Measurements from ENCODE around the gene CCDC40. TPM values are rescaled to one million over a fixed set of nuclear protein-coding genes. Genes with fewer than 3 reads are reported as not detected.

The CCDC40 gene
- total and polyA plus RNA-seq, 9 of the 15 experiments (the other 6 are each of a cell fraction or from before 2014, with no cell fraction given), result 0.07 to 0.33 TPM; not detected in 7

GRCh38 chr17:80055597-80055996, 19.2 kb downstream of the CCDC40 start (continued):
- no peak for TF ChIP-seq HNRNPH1 (optimal IDR thresholded peaks at IDR 0.05; ENCODE audit: low read depth, low read length)
- no peak for TF ChIP-seq ZNF551 (CRISPR knock-in tag; IDR thresholded peaks at IDR 0.05)
- TF ChIP-seq, protein P1, sequence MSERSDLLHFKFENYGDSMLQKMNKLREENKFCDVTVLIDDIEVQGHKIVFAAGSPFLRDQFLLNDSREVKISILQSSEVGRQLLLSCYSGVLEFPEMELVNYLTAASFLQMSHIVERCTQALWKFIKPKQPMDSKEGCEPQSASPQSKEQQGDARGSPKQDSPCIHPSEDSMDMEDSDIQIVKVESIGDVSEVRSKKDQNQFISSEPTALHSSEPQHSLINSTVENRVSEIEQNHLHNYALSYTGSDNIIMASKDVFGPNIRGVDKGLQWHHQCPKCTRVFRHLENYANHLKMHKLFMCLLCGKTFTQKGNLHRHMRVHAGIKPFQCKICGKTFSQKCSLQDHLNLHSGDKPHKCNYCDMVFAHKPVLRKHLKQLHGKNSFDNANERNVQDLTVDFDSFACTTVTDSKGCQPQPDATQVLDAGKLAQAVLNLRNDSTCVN (CRISPR knock-in tag; IDR thresholded peaks at IDR 0.05), result no peak
- no peak for TF ChIP-seq RBM14 (IDR thresholded peaks at IDR 0.05; ENCODE audit: borderline replicate concordance, insufficient read depth, low read depth, low read length)
- no peak for TF ChIP-seq DDX20 (tag; IDR thresholded peaks at IDR 0.05; ENCODE audit: low read depth)

DNA sequence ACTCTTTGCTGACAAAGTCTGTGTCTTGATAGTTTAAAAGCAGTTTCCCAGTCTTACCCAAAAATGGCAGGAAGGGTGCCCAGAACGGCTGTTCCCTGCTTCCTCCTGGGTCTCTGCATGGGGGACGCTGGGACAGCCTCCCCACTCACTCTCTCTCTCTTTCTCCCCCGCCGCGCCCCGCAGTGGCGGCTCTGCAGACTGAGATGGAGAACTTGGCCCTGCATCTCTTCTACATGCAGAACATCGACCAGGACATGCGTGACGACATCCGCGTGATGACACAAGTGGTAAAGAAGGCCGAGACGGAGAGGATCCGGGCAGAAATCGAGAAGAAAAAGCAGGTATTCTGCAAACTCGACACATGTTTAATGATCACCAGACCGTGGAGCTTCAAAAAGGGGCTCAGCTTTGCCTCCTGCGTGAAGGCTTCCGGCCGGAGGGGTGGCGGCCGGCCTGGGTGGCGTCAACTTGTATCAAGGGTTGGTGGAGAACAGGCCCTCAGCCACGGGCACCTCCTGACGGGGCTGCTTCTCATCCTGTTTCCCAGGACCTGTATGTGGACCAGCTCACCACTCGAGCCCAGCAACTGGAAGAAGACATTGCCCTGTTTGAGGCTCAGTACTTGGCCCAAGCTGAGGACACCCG, 22.0 kb downstream of the CCDC40 start:
- Histone ChIP-seq H3K9me3 (replicated peaks; ENCODE audit: control insufficient read depth, insufficient read depth, low read depth, low read length) (no peaks in the 10 kb centered on the region), H2AFZ (ENCODE audit: low read depth, low read length) (no peak overlapping the region), H3K27ac (ENCODE audit: extremely low read depth, low read depth, low read length) (no peak overlapping the region), H4K20me1 (replicated peaks; ENCODE audit: control insufficient read depth, insufficient read depth, low read length) (no peaks in the 10 kb centered on the region), H3K9me1 (ENCODE audit: control insufficient read depth, insufficient read depth, low read length) (no peaks in the 10 kb centered on the region), H3K4me3 (no peak overlapping the region), H3K4me2 (ENCODE audit: insufficient read depth, low read length) (no peak overlapping the region), H3K27me3 (ENCODE audit: control insufficient read depth in 2 of 2, insufficient read depth in 2 of 2, low read length in 2 of 2) (peaks cover 35 to 55% of the 10 kb centered on the region in 2 experiments), H3K79me2 (ENCODE audit: control insufficient read depth, insufficient read depth, low read length) (no peaks in the 10 kb centered on the region), H3K9ac (ENCODE audit: insufficient read depth in 1 of 2, low read depth in 2 of 2, low read length in 2 of 2) (no peak overlapping the region; a peak in 1 of 4 replicates), H3K4me1 (replicated peaks in 1 of 2; ENCODE audit: control insufficient read depth in 2 of 2, insufficient read depth in 2 of 2, low read length in 2 of 2) (no peaks in the 10 kb centered on the region), H3K36me3 (ENCODE audit: control insufficient read depth, insufficient read depth, low read length) (no peaks in the 10 kb centered on the region)
- 10% methylated on average over 26 of the region's 28 CpGs for WGBS (ENCODE audit: insufficient coverage, low coverage, missing lambda C conversion rate)
- FAIRE-seq (no peak), DNase-seq (ENCODE audit: extremely low read depth in 1 of 4, low spot score in 3 of 4) (no peak), ATAC-seq (peak; percentile 49; the same call in 1 of the 3 replicates)
- in situ Hi-C loops (cut with MboI) (no loop called here), intact Hi-C loops (cut with micrococcal nuclease) (no loop called here)
- ChIA-PET CTCF (ENCODE audit: low intra/inter-chr PET ratio) (no interaction called here), POLR2A (interaction anchor here (0.6 to 1.0 kb wide), 5 partner anchors 35 to 1029 kb away, joined by 3 to 6 read pairs (median 4); no protein-coding TSS in a partner anchor)
- TF ChIP-seq ZNF785 (CRISPR knock-in tag; IDR thresholded peaks at IDR 0.05) (no peak), PRDM10 (IDR thresholded peaks at IDR 0.05; ENCODE audit: partially characterized antibody) (no peak), ATF3 (IDR thresholded peaks at IDR 0.05) (peak; percentile 14; the same call in 1 of the 2 replicates), ATF3 (CRISPR knock-in tag; conservative IDR thresholded peaks at IDR 0.05) (no peak)
- TF ChIP-seq, protein P2, sequence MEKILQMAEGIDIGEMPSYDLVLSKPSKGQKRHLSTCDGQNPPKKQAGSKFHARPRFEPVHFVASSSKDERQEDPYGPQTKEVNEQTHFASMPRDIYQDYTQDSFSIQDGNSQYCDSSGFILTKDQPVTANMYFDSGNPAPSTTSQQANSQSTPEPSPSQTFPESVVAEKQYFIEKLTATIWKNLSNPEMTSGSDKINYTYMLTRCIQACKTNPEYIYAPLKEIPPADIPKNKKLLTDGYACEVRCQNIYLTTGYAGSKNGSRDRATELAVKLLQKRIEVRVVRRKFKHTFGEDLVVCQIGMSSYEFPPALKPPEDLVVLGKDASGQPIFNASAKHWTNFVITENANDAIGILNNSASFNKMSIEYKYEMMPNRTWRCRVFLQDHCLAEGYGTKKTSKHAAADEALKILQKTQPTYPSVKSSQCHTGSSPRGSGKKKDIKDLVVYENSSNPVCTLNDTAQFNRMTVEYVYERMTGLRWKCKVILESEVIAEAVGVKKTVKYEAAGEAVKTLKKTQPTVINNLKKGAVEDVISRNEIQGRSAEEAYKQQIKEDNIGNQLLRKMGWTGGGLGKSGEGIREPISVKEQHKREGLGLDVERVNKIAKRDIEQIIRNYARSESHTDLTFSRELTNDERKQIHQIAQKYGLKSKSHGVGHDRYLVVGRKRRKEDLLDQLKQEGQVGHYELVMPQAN (IDR thresholded peaks at IDR 0.05; ENCODE audit: borderline replicate concordance), result no peak
- no TSS peak for BruUV-seq (replicated peaks)

Data from K562 (cell line).